ENCODE measurements around the gene INO80. TPM values are rescaled to one million over a fixed set of nuclear protein-coding genes. Genes with fewer than 3 reads are reported as not detected.
A peak's percentile ranks its signal among the peaks of the same experiment; 100 is the strongest.

INO80 gene
- total RNA-seq, 2 donors from 2014 or later = 14.8 to 17.5 TPM

- no peak overlapping the region for H3K9ac ChIP-seq (ENCODE audit: extremely low read depth, low read length, poor library complexity, severe bottlenecking)
- H3K27me3 ChIP-seq (ENCODE audit: control insufficient read depth, insufficient read depth, low read length, poor library complexity, severe bottlenecking) = no peaks in the 10 kb centered on the region
- peaks cover 16% of the 10 kb centered on the region for H3K4me1 Mint-ChIP-seq
- peaks cover 2% of the 10 kb centered on the region for H3K36me3 Mint-ChIP-seq (ENCODE audit: low read depth)
- TF ChIP-seq CTCF (conservative IDR thresholded peaks at IDR 0.05) = no peak
- H3K4me1 ChIP-seq (ENCODE audit: control insufficient read depth, insufficient read depth, low read length) = no peaks in the 10 kb centered on the region
- 94 to 100% methylated on average over 8 of the region's 8 CpGs for WGBS, 2 experiments (ENCODE audit: insufficient coverage in 1 of 2, insufficient read length in 1 of 2)
- H3K27ac Mint-ChIP-seq = no peak overlapping the region
- no peak overlapping the region for H3K4me3 ChIP-seq (ENCODE audit: low read length)
- H3K27ac ChIP-seq (ENCODE audit: low read depth, low read length) = no peak overlapping the region
- no peak overlapping the region for H3K4me3 Mint-ChIP-seq
- no peaks in the 10 kb centered on the region for H3K36me3 ChIP-seq (ENCODE audit: control insufficient read depth, insufficient read depth, low read length)
- no peaks in the 10 kb centered on the region for H3K9me3 ChIP-seq (ENCODE audit: control insufficient read depth, low read length)
- no peak for DNase-seq
- peaks cover 5% of the 10 kb centered on the region for H3K9me3 Mint-ChIP-seq
- peaks cover 22% of the 10 kb centered on the region for H3K27me3 Mint-ChIP-seq (ENCODE audit: insufficient read depth)
Measured at GRCh38 chr15:40958723-40959122, 157.4 kb downstream of the INO80 start.

- WGBS, 2 experiments (ENCODE audit: insufficient coverage in 1 of 2, insufficient read length in 1 of 2) = 95 to 96% methylated on average over 4 to 6 of the region's 6 CpGs
- no peaks in the 10 kb centered on the region for H3K4me1 ChIP-seq (ENCODE audit: control insufficient read depth, insufficient read depth, low read length)
- no peaks in the 10 kb centered on the region for H3K36me3 ChIP-seq (ENCODE audit: control insufficient read depth, insufficient read depth, low read length)
- H3K9me3 ChIP-seq (ENCODE audit: control insufficient read depth, low read length) = no peaks in the 10 kb centered on the region
- H3K9ac ChIP-seq (ENCODE audit: extremely low read depth, low read length, poor library complexity, severe bottlenecking) = no peak overlapping the region
- H3K4me3 Mint-ChIP-seq = no peak overlapping the region
- H3K27ac Mint-ChIP-seq = no peak overlapping the region
- H3K27me3 Mint-ChIP-seq (ENCODE audit: insufficient read depth) = peaks cover 24% of the 10 kb centered on the region
- no peak overlapping the region for H3K4me3 ChIP-seq (ENCODE audit: low read length)
- H3K4me1 Mint-ChIP-seq = peaks cover 16% of the 10 kb centered on the region
- H3K27ac ChIP-seq (ENCODE audit: low read depth, low read length) = no peak overlapping the region
- H3K27me3 ChIP-seq (ENCODE audit: control insufficient read depth, insufficient read depth, low read length, poor library complexity, severe bottlenecking) = no peaks in the 10 kb centered on the region
- DNase-seq = no peak
- peaks cover 2% of the 10 kb centered on the region for H3K36me3 Mint-ChIP-seq (ENCODE audit: low read depth)
- peaks cover 5% of the 10 kb centered on the region for H3K9me3 Mint-ChIP-seq
- TF ChIP-seq CTCF (conservative IDR thresholded peaks at IDR 0.05) = no peak
Measured at GRCh38 chr15:40958146-40958545, 157.9 kb downstream of the INO80 start.

GRCh38 chr15:40957581-40958051, 158.5 kb downstream of the INO80 start:
- DNase-seq = no peak
- peaks cover 2% of the 10 kb centered on the region for H3K9me3 Mint-ChIP-seq
- Histone ChIP-seq H3K27ac (ENCODE audit: low read depth, low read length) (no peak overlapping the region), H3K36me3 (ENCODE audit: control insufficient read depth, insufficient read depth, low read length) (no peaks in the 10 kb centered on the region), H3K4me3 (ENCODE audit: low read length) (no peak overlapping the region), H3K9me3 (ENCODE audit: control insufficient read depth, low read length) (no peaks in the 10 kb centered on the region), H3K27me3 (ENCODE audit: control insufficient read depth, insufficient read depth, low read length, poor library complexity, severe bottlenecking) (no peaks in the 10 kb centered on the region), H3K4me1 (ENCODE audit: control insufficient read depth, insufficient read depth, low read length) (no peaks in the 10 kb centered on the region), H3K9ac (ENCODE audit: extremely low read depth, low read length, poor library complexity, severe bottlenecking) (no peak overlapping the region)
- 92 to 95% methylated on average over 7 to 9 of the region's 9 CpGs for WGBS, 2 experiments (ENCODE audit: insufficient coverage in 1 of 2, insufficient read length in 1 of 2)
- peaks cover 2% of the 10 kb centered on the region for H3K36me3 Mint-ChIP-seq (ENCODE audit: low read depth)
- no peak overlapping the region for H3K4me3 Mint-ChIP-seq
- TF ChIP-seq CTCF (conservative IDR thresholded peaks at IDR 0.05) = no peak
- H3K27me3 Mint-ChIP-seq (ENCODE audit: insufficient read depth) = peaks cover 20% of the 10 kb centered on the region
- H3K4me1 Mint-ChIP-seq = peaks cover 17% of the 10 kb centered on the region
- H3K27ac Mint-ChIP-seq = peak overlapping the region; percentile 52
